GM23338 (cell line): ENCODE data around the gene TAS2R43.

Experiments used
- CREB1 ChIP-seq: fragments of 250-450 bp; sonication (Bioruptor Pico); IDR thresholded peaks from 2 replicates; pipeline ENCODE4 v1.5.0; 2020; ENCODE audit warnings: low read depth, mild to moderate bottlenecking, moderate library complexity
- CTCF ChIP-seq, 2 experiments: fragments of 200-600 bp in 1 of 2; sonication (generic) in 1 of 2; conservative IDR thresholded peaks; 2 replicates each; pipeline versions ENCODE4 v1.5.1 to v1.6.1; 2016 to 2017; ENCODE audit warnings: antibody characterized with exemption in 2 of 2, low read depth in 2 of 2, mild to moderate bottlenecking in 2 of 2, moderate library complexity in 1 of 2
- EZH2 ChIP-seq: fragments of 200-600 bp; sonication (generic); IDR thresholded peaks from one replicate; pipeline ENCODE4 v1.8.0; 2017; ENCODE audit warnings: antibody characterized with exemption, mild to moderate bottlenecking, low read depth; ENCODE audit not compliant: unreplicated experiment
- EZH2phosphoT487 ChIP-seq: fragments of 200-600 bp; sonication (generic); IDR thresholded peaks from one replicate; pipeline ENCODE4 v1.8.1; 2018; ENCODE audit warnings: antibody characterized with exemption; ENCODE audit not compliant: unreplicated experiment
- JUNB ChIP-seq: IDR thresholded peaks from one replicate; pipeline ENCODE4 v1.6.1; 2016; ENCODE audit warnings: antibody characterized with exemption; ENCODE audit not compliant: unreplicated experiment
- NANOG ChIP-seq: IDR thresholded peaks from 2 replicates; pipeline ENCODE4 v1.6.1; 2016; ENCODE audit warnings: antibody characterized with exemption, borderline replicate concordance
- POLR2AphosphoS5 ChIP-seq: IDR thresholded peaks from 2 replicates; pipeline ENCODE4 v1.6.1; 2016; ENCODE audit warnings: antibody characterized with exemption, low read depth
- ZNF114 ChIP-seq: fragments of 250-450 bp; sonication (Bioruptor Pico); IDR thresholded peaks from 2 replicates; pipeline ENCODE4 v1.5.0; 2020; ENCODE audit warnings: mild to moderate bottlenecking, moderate library complexity
- ZNF331 ChIP-seq: fragments of 250-450 bp; sonication (Bioruptor Pico); IDR thresholded peaks from 2 replicates; pipeline ENCODE4 v1.5.0; 2020; ENCODE audit warnings: low read depth, mild to moderate bottlenecking, moderate library complexity
- ZNF462 ChIP-seq: fragments of 250-450 bp; sonication (Bioruptor Pico); IDR thresholded peaks from 2 replicates; pipeline ENCODE4 v1.5.0; 2020; ENCODE audit warnings: mild to moderate bottlenecking, moderate library complexity
- TF ChIP-seq, protein P1 (sequence below): IDR thresholded peaks from one replicate; pipeline ENCODE4 v1.6.1; 2018; ENCODE audit warnings: antibody characterized with exemption; ENCODE audit not compliant: unreplicated experiment
- TF ChIP-seq, protein P2 (sequence below): IDR thresholded peaks from 2 replicates; pipeline ENCODE4 v1.6.1; 2016; ENCODE audit warnings: antibody characterized with exemption

DNA sequence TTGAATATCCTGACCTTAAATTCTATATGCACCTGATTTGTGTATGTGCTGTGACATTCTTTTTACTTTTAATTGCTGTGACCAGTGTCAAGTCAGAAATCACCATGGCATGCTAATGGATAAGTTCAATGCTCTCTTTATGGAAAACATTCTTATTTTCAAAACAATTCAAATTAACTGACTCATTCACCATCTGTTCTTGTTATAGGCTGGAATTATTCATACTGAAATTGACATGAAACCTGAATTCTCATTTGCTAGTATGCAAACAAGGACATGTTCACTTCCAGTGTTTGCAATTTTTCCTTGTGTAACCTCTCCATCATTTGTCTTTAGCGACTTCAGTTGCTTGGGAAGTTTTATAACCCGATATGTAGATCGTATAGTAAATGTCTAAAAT lies 42.2 kb upstream of the TAS2R43 start, which contains the start of gene TAS2R30:
- TF ChIP-seq ZNF114 (CRISPR knock-in tag) = no peak
- TF ChIP-seq POLR2AphosphoS5 = no peak
- TF ChIP-seq EZH2 = no peak
- TF ChIP-seq CTCF (conservative IDR thresholded peaks at IDR 0.05; ENCODE audit: low read depth in 2 of 2) = no peak
- TF ChIP-seq, protein P1, sequence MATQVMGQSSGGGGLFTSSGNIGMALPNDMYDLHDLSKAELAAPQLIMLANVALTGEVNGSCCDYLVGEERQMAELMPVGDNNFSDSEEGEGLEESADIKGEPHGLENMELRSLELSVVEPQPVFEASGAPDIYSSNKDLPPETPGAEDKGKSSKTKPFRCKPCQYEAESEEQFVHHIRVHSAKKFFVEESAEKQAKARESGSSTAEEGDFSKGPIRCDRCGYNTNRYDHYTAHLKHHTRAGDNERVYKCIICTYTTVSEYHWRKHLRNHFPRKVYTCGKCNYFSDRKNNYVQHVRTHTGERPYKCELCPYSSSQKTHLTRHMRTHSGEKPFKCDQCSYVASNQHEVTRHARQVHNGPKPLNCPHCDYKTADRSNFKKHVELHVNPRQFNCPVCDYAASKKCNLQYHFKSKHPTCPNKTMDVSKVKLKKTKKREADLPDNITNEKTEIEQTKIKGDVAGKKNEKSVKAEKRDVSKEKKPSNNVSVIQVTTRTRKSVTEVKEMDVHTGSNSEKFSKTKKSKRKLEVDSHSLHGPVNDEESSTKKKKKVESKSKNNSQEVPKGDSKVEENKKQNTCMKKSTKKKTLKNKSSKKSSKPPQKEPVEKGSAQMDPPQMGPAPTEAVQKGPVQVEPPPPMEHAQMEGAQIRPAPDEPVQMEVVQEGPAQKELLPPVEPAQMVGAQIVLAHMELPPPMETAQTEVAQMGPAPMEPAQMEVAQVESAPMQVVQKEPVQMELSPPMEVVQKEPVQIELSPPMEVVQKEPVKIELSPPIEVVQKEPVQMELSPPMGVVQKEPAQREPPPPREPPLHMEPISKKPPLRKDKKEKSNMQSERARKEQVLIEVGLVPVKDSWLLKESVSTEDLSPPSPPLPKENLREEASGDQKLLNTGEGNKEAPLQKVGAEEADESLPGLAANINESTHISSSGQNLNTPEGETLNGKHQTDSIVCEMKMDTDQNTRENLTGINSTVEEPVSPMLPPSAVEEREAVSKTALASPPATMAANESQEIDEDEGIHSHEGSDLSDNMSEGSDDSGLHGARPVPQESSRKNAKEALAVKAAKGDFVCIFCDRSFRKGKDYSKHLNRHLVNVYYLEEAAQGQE = no peak
- TF ChIP-seq EZH2phosphoT487 = no peak
- TF ChIP-seq ZNF462 = no peak
- no peak for TF ChIP-seq JUNB
- TF ChIP-seq NANOG = no peak
- TF ChIP-seq ZNF331 (CRISPR knock-in tag) = no peak
- TF ChIP-seq, protein P2, sequence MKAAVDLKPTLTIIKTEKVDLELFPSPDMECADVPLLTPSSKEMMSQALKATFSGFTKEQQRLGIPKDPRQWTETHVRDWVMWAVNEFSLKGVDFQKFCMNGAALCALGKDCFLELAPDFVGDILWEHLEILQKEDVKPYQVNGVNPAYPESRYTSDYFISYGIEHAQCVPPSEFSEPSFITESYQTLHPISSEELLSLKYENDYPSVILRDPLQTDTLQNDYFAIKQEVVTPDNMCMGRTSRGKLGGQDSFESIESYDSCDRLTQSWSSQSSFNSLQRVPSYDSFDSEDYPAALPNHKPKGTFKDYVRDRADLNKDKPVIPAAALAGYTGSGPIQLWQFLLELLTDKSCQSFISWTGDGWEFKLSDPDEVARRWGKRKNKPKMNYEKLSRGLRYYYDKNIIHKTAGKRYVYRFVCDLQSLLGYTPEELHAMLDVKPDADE = no peak
- TF ChIP-seq CREB1 (CRISPR knock-in tag) = no peak
